D721Med (cell line): ENCODE data around the gene LRRC40.
"Not testable (repeated sequence)": the region's sequence is repeated elsewhere in the genome, so short reads cannot be mapped to it uniquely, and the experiment has no call there.

ENCODE experiments used
- DNase-seq: peaks from one replicate; pipeline ENCODE4 v3.0.0; 2011; ENCODE audit warnings: low spot score; ENCODE audit not compliant: insufficient read length
- FAIRE-seq: peaks from 2 replicates; lab custom pipeline; 2011; peaks lifted over from hg19 to GRCh38; lab: Jason Lieb, UNC
- CTCF ChIP-seq: IDR thresholded peaks from 2 replicates; pipeline ENCODE4 v1.5.1; 2012; ENCODE audit warnings: mild to moderate bottlenecking, control low read depth; ENCODE audit not compliant: insufficient read depth; ENCODE audit errors: missing control alignments

LRRC40 gene

GRCh38 chr1:70190180-70190579 lies 15.2 kb downstream of the LRRC40 start:
- FAIRE-seq = no peak

GRCh38 chr1:70188522-70188921 lies 16.9 kb downstream of the LRRC40 start:
- no peak for TF ChIP-seq CTCF
- FAIRE-seq = no peak
- no peak for DNase-seq

More at GRCh38 chr1:70190180-70190579, 15.2 kb downstream of the LRRC40 start:
- DNase-seq = no peak
- TF ChIP-seq CTCF = no peak

GRCh38 chr1:70185181-70185580 lies 20.2 kb downstream of the LRRC40 start:
- not testable (repeated sequence) for FAIRE-seq, DNase-seq

- DNase-seq (no peak), FAIRE-seq (no peak)
Measured at GRCh38 chr1:70171512-70171911, 33.9 kb downstream of the LRRC40 start.

GRCh38 chr1:70169018-70169839 lies 36.1 kb downstream of the LRRC40 start:
- TF ChIP-seq CTCF = no peak
- FAIRE-seq = no peak

More at GRCh38 chr1:70171512-70171911, 33.9 kb downstream of the LRRC40 start:
- TF ChIP-seq CTCF = no peak

GRCh38 chr1:70168283-70168682 lies 37.1 kb downstream of the LRRC40 start:
- DNase-seq = no peak
- TF ChIP-seq CTCF = no peak
- FAIRE-seq = no peak

More at GRCh38 chr1:70169018-70169839, 36.1 kb downstream of the LRRC40 start:
- no peak for DNase-seq

- TF ChIP-seq CTCF = no peak
- DNase-seq (no peak), FAIRE-seq (no peak)
Measured at GRCh38 chr1:70164350-70164749, 41.0 kb downstream of the LRRC40 start.
